ENCODE results near the gene IMPDH2.

The IMPDH2 gene

GRCh38 chr3:49007068-49007770 is 22.0 kb downstream of the IMPDH2 start, which contains the start of gene WDR6:
TSS of gene WDR6 (plus strand) at chr3:49007391. CDS start at chr3:49007432, 41 bp downstream.
- peak; percentile 96 to 98 (median 97) for DNase-seq (ENCODE audit: low read depth in 2 of 3, low spot score in 1 of 3)

GRCh38 chr3:49006408-49007067 is 22.7 kb downstream of the IMPDH2 start:
- DNase-seq (ENCODE audit: low read depth in 2 of 3, low spot score in 1 of 3), result no peak

GRCh38 chr3:49005998-49006397 is 23.2 kb downstream of the IMPDH2 start:
- DNase-seq (ENCODE audit: low read depth in 2 of 3, low spot score in 1 of 3), result no peak

- DNase-seq (ENCODE audit: low read depth in 2 of 3, low spot score in 1 of 3), result no peak
These were observed 23.9 kb downstream of the IMPDH2 start for GRCh38 chr3:49005303-49005680.

GRCh38 chr3:49004352-49005302 is 24.6 kb downstream of the IMPDH2 start:
- no peak for DNase-seq (ENCODE audit: low read depth in 2 of 3, low spot score in 1 of 3)

- DNase-seq (ENCODE audit: low read depth in 2 of 3, low spot score in 1 of 3), result no peak
These were observed 28.0 kb downstream of the IMPDH2 start for GRCh38 chr3:49001155-49001554.

- no peak for DNase-seq (ENCODE audit: low read depth in 2 of 3, low spot score in 1 of 3)
These were observed 29.9 kb downstream of the IMPDH2 start for GRCh38 chr3:48999085-48999858.

GRCh38 chr3:48997714-48998637 is 31.2 kb downstream of the IMPDH2 start:
- DNase-seq (ENCODE audit: low read depth in 2 of 3, low spot score in 1 of 3), result no peak

- no peak for DNase-seq (ENCODE audit: low read depth in 2 of 3, low spot score in 1 of 3)
These were observed 32.0 kb downstream of the IMPDH2 start for GRCh38 chr3:48997102-48997635.

GRCh38 chr3:48996640-48997039 is 32.6 kb downstream of the IMPDH2 start:
- DNase-seq (ENCODE audit: low read depth in 2 of 3, low spot score in 1 of 3), result no peak

GRCh38 chr3:48993834-48994233 is 35.4 kb downstream of the IMPDH2 start:
- DNase-seq (ENCODE audit: low read depth in 2 of 3, low spot score in 1 of 3), result no peak

GRCh38 chr3:48991851-48992545 is 37.2 kb downstream of the IMPDH2 start:
- DNase-seq (ENCODE audit: low read depth in 2 of 3, low spot score in 1 of 3), result no peak

- DNase-seq (ENCODE audit: low read depth in 2 of 3, low spot score in 1 of 3), result no peak
These were observed 38.3 kb downstream of the IMPDH2 start for GRCh38 chr3:48990636-48991469.

GRCh38 chr3:48989796-48990635 is 39.2 kb downstream of the IMPDH2 start, which contains the start of gene P4HTM:
TSS of gene P4HTM (plus strand) at chr3:48990241. CDS start at chr3:48990257, 16 bp downstream.
- DNase-seq (ENCODE audit: low read depth in 2 of 3, low spot score in 1 of 3), result peak; percentile 64 to 78 (median 67)

- no peak for DNase-seq (ENCODE audit: low read depth in 2 of 3, low spot score in 1 of 3)
These were observed 39.9 kb downstream of the IMPDH2 start for GRCh38 chr3:48989126-48989795.

- no peak for DNase-seq (ENCODE audit: low read depth in 2 of 3, low spot score in 1 of 3)
These were observed 43.3 kb downstream of the IMPDH2 start for GRCh38 chr3:48985831-48986376.

Measured in stimulated activated CD4-positive, alpha-beta T cell treated with anti-CD3 and anti-CD28 coated beads, Interleukin-12 subunit alpha, Interleukin-12 subunit beta, amount 100 ng/mL, for 48 hours (primary cell).